Hepatocyte (in vitro differentiated cells): Measurements from ENCODE around the gene C9orf50.

Source experiments
- CTCF ChIP-seq: fragments of 200-600 bp; sonication (generic); IDR thresholded peaks from 2 replicates; pipeline ENCODE4 v1.5.1; 2016; ENCODE audit warnings: antibody characterized with exemption, mild to moderate bottlenecking; ENCODE audit not compliant: poor library complexity
- EZH2 ChIP-seq: fragments of 200-600 bp; sonication (generic); IDR thresholded peaks from 2 replicates; pipeline ENCODE4 v1.6.1; 2016; ENCODE audit warnings: antibody characterized with exemption, mild to moderate bottlenecking, borderline replicate concordance
- EZH2phosphoT487 ChIP-seq: fragments of 200-600 bp; sonication (generic); IDR thresholded peaks from one replicate; pipeline ENCODE4 v1.6.1; 2018; ENCODE audit warnings: antibody characterized with exemption, mild to moderate bottlenecking, low read depth, moderate library complexity; ENCODE audit not compliant: unreplicated experiment, severe bottlenecking

GRCh38 chr9:129594632-129595031 is 26.3 kb downstream of the C9orf50 start:
- TF ChIP-seq CTCF, result no peak
- TF ChIP-seq EZH2, result no peak
- TF ChIP-seq EZH2phosphoT487, result no peak
